GM12878 (cell line): ENCODE data around the gene NRG4. TPM values are rescaled to one million over a fixed set of nuclear protein-coding genes. Genes with fewer than 3 reads are reported as not detected.

Experiments used
- EZH2 ChIP-seq: IDR thresholded peaks from 2 replicates; pipeline ENCODE4 v1.6.1; 2012; ENCODE audit warnings: low read depth, mild to moderate bottlenecking, control low read depth, inconsistent platforms, low read length, borderline replicate concordance; ENCODE audit not compliant: control insufficient read depth
- GATAD2B ChIP-seq: fragments of 450-650 bp; conservative IDR thresholded peaks from 2 replicates; pipeline ENCODE4 v1.6.1; 2017; ENCODE audit warnings: low read depth, mild to moderate bottlenecking, moderate library complexity
- HDAC2 ChIP-seq: fragments of 200-600 bp; sonication (generic); IDR thresholded peaks from 2 replicates; pipeline ENCODE4 v1.6.1; 2017
- IRF3 ChIP-seq: fragments of 450-650 bp; IDR thresholded peaks from 2 replicates; pipeline ENCODE4 v1.6.1; 2014; ENCODE audit warnings: mild to moderate bottlenecking
- IRF5 ChIP-seq: fragments of 450-650 bp; IDR thresholded peaks from 2 replicates; pipeline ENCODE4 v1.6.1; 2017; ENCODE audit warnings: borderline replicate concordance
- KLF5 ChIP-seq: fragments of 450-650 bp; IDR thresholded peaks from 2 replicates; pipeline ENCODE4 v1.6.1; 2014; ENCODE audit warnings: mild to moderate bottlenecking; ENCODE audit not compliant: partially characterized antibody
- MEF2A ChIP-seq: IDR thresholded peaks from 2 replicates; pipeline ENCODE4 v1.6.1; 2011; ENCODE audit warnings: low read depth, mild to moderate bottlenecking, low read length, moderate library complexity; ENCODE audit not compliant: insufficient read depth
- RUNX3 ChIP-seq: IDR thresholded peaks from 2 replicates; pipeline ENCODE4 v1.6.1; 2012; ENCODE audit warnings: low read length, inconsistent platforms
- ZNF274 ChIP-seq: IDR thresholded peaks from one replicate; pipeline ENCODE4 v1.8.0; 2011; ENCODE audit not compliant: insufficient read length, insufficient read depth
- polyA plus RNA-seq, 11 experiments: library from polyadenylated mRNA; depleted of rRNA in 4 of 11; unstranded in 6 of 11; stranded (reverse) in 5 of 11; fragments of >200 nt; fragmentation: Nextera tagmentation in 4 of 11; fragmentation: Illumina TruSeq in 1 of 11; extraction: Ambion mirVana in 4 of 11; extraction: Trizol in 1 of 11; gene quantifications; 1 replicate in 1 of 11; 2 replicates in 10 of 11; pipeline versions ENCODE4 v1.2.1 to v1.2.3, GENCODE V29; 2011 to 2016; ENCODE audit warnings: inconsistent platforms in 2 of 11, missing spikeins in 2 of 11, low read depth in 1 of 11
- total RNA-seq, 4 experiments: library from RNA; depleted of rRNA in 3 of 4; stranded (reverse); fragments of >200 nt in 3 of 4; fragmentation: Illumina TruSeq in 1 of 4; extraction: Trizol in 1 of 4; gene quantifications; 2 replicates each; pipeline versions ENCODE4 v1.2.1 to v1.2.3, GENCODE V29; 2013 to 2021
- TF ChIP-seq, protein P1 (sequence below): fragments of 150-350 bp; IDR thresholded peaks from 2 replicates; pipeline ENCODE4 v1.6.1; 2016; ENCODE audit warnings: low read depth, low read length
- TF ChIP-seq, protein P2 (sequence below): fragments of 450-650 bp; formaldehyde crosslinking; IDR thresholded peaks from 2 replicates; pipeline ENCODE4 v1.5.0; 2022; ENCODE audit warnings: mild to moderate bottlenecking, missing genetic modification characterization
- TF ChIP-seq, protein P3 (sequence below): IDR thresholded peaks from 2 replicates; pipeline ENCODE4 v1.6.1; 2012; ENCODE audit warnings: mild to moderate bottlenecking, low read depth, low read length
- TF ChIP-seq, protein P4 (sequence below), 3 experiments: IDR thresholded peaks in 2 of 3; conservative IDR thresholded peaks in 1 of 3; 2 replicates each; pipeline ENCODE4 v1.5.1; 2011; ENCODE audit warnings: low read depth in 3 of 3, low read length in 3 of 3, mild to moderate bottlenecking in 3 of 3, control low read depth in 2 of 3, moderate library complexity in 2 of 3, inconsistent platforms in 1 of 3, mixed read lengths in 1 of 3; ENCODE audit not compliant: control insufficient read depth in 2 of 3, insufficient read depth in 1 of 3; ENCODE audit errors: extremely low read depth in 1 of 3

The NRG4 gene
- total and polyA plus RNA-seq, 10 of the 15 experiments (the other 5 are each of a cell fraction or from before 2014, with no cell fraction given), result 0.76 to 8.3 (median 5.5) TPM

DNA sequence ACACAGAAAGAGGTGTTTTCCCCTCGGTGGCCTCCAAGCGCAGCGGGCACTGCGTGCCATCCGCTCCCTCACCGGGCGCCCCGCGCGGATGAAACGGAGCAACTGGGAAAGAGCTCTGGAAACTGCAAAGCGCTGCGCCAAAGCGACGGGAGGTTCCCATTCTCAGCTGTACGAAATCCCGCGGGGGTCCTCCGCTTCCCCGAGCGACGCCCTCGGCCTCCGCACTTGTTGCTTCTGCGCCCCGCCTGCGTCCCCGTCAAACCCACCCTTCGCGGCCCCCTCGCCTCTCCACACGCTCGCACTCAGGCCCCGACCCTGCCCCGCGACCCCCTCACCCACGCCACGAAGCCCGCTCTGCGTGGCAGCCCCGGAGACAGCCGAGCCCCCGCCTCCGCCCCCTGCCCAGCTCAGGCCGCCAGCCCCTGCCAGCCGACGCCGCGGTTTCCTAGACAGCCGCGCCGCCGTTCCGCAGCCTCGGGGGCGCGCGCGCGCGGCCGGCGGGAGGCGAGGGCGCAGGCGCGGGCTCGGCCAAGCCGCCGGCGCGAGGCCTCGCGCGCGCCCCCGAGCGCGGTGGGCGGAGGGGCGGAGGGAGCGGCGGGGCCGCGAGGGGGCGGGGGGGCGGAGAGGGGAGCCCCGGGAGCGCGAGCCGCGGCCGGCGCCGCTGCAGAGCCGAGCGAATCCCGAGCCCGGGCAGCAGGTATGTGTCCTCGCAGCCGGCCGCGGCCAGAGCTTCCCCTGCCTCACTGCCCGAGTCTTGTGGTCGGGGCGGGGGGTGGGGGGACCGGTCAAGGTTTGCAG lies 47.3 kb upstream of the NRG4 start, which contains the start of gene TMEM266 (continued):
- TF ChIP-seq EZH2, result no peak
- no peak for TF ChIP-seq KLF5
- TF ChIP-seq, protein P1, sequence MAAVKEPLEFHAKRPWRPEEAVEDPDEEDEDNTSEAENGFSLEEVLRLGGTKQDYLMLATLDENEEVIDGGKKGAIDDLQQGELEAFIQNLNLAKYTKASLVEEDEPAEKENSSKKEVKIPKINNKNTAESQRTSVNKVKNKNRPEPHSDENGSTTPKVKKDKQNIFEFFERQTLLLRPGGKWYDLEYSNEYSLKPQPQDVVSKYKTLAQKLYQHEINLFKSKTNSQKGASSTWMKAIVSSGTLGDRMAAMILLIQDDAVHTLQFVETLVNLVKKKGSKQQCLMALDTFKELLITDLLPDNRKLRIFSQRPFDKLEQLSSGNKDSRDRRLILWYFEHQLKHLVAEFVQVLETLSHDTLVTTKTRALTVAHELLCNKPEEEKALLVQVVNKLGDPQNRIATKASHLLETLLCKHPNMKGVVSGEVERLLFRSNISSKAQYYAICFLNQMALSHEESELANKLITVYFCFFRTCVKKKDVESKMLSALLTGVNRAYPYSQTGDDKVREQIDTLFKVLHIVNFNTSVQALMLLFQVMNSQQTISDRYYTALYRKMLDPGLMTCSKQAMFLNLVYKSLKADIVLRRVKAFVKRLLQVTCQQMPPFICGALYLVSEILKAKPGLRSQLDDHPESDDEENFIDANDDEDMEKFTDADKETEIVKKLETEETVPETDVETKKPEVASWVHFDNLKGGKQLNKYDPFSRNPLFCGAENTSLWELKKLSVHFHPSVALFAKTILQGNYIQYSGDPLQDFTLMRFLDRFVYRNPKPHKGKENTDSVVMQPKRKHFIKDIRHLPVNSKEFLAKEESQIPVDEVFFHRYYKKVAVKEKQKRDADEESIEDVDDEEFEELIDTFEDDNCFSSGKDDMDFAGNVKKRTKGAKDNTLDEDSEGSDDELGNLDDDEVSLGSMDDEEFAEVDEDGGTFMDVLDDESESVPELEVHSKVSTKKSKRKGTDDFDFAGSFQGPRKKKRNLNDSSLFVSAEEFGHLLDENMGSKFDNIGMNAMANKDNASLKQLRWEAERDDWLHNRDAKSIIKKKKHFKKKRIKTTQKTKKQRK, result no peak
- TF ChIP-seq, protein P2, sequence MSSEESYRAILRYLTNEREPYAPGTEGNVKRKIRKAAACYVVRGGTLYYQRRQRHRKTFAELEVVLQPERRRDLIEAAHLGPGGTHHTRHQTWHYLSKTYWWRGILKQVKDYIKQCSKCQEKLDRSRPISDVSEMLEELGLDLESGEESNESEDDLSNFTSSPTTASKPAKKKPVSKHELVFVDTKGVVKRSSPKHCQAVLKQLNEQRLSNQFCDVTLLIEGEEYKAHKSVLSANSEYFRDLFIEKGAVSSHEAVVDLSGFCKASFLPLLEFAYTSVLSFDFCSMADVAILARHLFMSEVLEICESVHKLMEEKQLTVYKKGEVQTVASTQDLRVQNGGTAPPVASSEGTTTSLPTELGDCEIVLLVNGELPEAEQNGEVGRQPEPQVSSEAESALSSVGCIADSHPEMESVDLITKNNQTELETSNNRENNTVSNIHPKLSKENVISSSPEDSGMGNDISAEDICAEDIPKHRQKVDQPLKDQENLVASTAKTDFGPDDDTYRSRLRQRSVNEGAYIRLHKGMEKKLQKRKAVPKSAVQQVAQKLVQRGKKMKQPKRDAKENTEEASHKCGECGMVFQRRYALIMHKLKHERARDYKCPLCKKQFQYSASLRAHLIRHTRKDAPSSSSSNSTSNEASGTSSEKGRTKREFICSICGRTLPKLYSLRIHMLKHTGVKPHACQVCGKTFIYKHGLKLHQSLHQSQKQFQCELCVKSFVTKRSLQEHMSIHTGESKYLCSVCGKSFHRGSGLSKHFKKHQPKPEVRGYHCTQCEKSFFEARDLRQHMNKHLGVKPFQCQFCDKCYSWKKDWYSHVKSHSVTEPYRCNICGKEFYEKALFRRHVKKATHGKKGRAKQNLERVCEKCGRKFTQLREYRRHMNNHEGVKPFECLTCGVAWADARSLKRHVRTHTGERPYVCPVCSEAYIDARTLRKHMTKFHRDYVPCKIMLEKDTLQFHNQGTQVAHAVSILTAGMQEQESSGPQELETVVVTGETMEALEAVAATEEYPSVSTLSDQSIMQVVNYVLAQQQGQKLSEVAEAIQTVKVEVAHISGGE, result no peak
- TF ChIP-seq MEF2A, result no peak
- TF ChIP-seq, protein P3, sequence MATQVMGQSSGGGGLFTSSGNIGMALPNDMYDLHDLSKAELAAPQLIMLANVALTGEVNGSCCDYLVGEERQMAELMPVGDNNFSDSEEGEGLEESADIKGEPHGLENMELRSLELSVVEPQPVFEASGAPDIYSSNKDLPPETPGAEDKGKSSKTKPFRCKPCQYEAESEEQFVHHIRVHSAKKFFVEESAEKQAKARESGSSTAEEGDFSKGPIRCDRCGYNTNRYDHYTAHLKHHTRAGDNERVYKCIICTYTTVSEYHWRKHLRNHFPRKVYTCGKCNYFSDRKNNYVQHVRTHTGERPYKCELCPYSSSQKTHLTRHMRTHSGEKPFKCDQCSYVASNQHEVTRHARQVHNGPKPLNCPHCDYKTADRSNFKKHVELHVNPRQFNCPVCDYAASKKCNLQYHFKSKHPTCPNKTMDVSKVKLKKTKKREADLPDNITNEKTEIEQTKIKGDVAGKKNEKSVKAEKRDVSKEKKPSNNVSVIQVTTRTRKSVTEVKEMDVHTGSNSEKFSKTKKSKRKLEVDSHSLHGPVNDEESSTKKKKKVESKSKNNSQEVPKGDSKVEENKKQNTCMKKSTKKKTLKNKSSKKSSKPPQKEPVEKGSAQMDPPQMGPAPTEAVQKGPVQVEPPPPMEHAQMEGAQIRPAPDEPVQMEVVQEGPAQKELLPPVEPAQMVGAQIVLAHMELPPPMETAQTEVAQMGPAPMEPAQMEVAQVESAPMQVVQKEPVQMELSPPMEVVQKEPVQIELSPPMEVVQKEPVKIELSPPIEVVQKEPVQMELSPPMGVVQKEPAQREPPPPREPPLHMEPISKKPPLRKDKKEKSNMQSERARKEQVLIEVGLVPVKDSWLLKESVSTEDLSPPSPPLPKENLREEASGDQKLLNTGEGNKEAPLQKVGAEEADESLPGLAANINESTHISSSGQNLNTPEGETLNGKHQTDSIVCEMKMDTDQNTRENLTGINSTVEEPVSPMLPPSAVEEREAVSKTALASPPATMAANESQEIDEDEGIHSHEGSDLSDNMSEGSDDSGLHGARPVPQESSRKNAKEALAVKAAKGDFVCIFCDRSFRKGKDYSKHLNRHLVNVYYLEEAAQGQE, result no peak
- no peak for TF ChIP-seq IRF3
- TF ChIP-seq HDAC2, result no peak
- no peak for TF ChIP-seq RUNX3
- TF ChIP-seq ZNF274, result no peak
- TF ChIP-seq GATAD2B, result peak; percentile 44; the same call in 1 of the 2 replicates
- no peak for TF ChIP-seq IRF5
- TF ChIP-seq, protein P4, sequence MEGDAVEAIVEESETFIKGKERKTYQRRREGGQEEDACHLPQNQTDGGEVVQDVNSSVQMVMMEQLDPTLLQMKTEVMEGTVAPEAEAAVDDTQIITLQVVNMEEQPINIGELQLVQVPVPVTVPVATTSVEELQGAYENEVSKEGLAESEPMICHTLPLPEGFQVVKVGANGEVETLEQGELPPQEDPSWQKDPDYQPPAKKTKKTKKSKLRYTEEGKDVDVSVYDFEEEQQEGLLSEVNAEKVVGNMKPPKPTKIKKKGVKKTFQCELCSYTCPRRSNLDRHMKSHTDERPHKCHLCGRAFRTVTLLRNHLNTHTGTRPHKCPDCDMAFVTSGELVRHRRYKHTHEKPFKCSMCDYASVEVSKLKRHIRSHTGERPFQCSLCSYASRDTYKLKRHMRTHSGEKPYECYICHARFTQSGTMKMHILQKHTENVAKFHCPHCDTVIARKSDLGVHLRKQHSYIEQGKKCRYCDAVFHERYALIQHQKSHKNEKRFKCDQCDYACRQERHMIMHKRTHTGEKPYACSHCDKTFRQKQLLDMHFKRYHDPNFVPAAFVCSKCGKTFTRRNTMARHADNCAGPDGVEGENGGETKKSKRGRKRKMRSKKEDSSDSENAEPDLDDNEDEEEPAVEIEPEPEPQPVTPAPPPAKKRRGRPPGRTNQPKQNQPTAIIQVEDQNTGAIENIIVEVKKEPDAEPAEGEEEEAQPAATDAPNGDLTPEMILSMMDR (IDR thresholded peaks at IDR 0.05 in 2 of 3, conservative IDR thresholded peaks at IDR 0.05 in 1 of 3; ENCODE audit: control insufficient read depth in 2 of 3, extremely low read depth in 1 of 3, insufficient read depth in 1 of 3, low read depth in 3 of 3, low read length in 3 of 3), result peak in 1 of 3 experiments; percentile 14; a peak in 1 of 6 replicates
